PFSK-1 (cell line): ENCODE data around the gene FOXM1.

Experiments
- POLR2AphosphoS5 ChIP-seq: IDR thresholded peaks from 2 replicates; pipeline ENCODE4 v1.6.1; 2012; ENCODE audit warnings: low read depth, mild to moderate bottlenecking, control low read depth, low read length, moderate library complexity
- SIN3A ChIP-seq: IDR thresholded peaks from 2 replicates; pipeline ENCODE4 v1.6.1; 2012; ENCODE audit warnings: mild to moderate bottlenecking, low read length, moderate library complexity, borderline replicate concordance; ENCODE audit not compliant: insufficient read depth

- TF ChIP-seq POLR2AphosphoS5 (no peak), SIN3A (no peak)
These were observed 13.0 kb upstream of the FOXM1 start for GRCh38 chr12:2890001-2890387.
